Measurements from ENCODE around the gene DLGAP4.
"Not testable (repeated sequence)": the region's sequence is repeated elsewhere in the genome, so short reads cannot be mapped to it uniquely, and the experiment has no call there.

Gene DLGAP4

GRCh38 chr20:36506253-36506652 lies 200.1 kb downstream of the DLGAP4 start:
- DNase-seq, result peak in 1 of 2 experiments; percentile 33

DNA sequence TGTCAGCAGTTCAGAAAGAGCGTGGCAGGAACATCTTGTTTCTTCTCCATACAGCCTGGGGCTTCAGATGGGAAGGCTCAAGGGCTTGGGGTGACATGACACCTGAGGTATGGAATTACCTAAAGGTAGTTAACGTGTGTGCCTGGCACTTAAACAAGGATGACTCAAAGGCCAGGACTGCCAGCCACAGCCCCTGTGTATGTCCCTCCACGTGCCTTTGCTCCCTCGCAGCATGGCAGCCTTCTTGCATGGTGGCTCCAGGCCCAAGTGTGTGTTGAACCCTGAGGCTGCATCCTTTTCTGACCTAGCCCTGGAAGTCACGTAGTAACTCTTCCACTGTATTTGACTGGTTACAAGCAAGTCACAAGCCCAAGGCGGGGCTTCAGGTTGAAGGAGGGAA lies 201.6 kb downstream of the DLGAP4 start:
- no peak for DNase-seq

DNA sequence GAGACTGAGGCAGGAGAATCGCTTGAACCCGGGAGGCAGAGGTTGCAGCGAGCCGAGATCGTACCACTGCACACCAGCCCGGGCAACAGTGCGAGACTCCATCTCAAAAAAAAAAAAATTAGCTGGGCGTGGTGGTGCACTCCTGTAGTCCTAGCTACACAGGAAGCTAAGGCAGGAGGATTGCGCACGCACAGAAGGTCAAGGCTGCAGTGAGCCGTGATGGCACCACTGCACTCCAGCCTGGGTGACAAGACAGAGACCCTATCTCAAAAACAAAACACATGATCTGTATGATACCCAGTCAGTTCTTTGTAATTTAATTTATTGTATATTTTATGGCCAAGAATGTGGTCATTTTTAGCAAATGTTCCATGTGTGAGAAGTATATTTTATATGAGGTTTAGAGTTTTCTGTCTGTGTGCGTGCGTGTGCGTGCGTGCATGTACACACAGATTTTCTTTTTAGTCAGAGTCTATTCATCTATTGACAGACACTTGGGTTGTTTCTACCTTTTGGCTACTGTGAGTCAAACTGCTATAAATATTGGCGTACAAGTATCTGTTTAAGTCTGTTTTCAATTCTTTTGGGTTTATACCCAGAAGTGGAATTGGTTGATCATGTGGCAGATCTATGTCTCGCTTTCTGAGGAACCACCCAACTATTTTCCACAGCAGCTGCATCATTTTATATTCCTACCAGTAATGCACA lies 213.0 kb downstream of the DLGAP4 start:
- no peak for DNase-seq

DNA sequence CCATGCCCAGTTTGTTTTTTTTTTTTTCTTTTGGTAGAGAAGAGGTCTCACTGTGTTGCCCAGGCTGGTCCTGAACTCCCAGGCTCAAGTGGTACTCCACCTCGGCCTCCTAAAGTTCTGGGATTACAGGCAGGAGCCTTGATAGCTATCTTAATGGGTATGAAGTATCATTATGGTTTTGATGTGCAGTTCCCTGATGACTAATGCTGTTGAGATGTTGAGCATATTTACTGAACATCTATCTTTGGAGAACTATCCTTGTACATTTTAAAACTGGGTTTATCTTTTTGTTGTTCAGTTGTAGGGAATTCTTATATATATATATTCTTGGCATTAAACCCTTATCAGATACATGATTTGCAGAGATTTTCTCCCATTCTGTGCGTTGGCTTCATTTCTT lies 213.8 kb downstream of the DLGAP4 start:
- DNase-seq, result no peak

GRCh38 chr20:36521526-36521925 lies 215.4 kb downstream of the DLGAP4 start:
- DNase-seq, result no peak

DNA sequence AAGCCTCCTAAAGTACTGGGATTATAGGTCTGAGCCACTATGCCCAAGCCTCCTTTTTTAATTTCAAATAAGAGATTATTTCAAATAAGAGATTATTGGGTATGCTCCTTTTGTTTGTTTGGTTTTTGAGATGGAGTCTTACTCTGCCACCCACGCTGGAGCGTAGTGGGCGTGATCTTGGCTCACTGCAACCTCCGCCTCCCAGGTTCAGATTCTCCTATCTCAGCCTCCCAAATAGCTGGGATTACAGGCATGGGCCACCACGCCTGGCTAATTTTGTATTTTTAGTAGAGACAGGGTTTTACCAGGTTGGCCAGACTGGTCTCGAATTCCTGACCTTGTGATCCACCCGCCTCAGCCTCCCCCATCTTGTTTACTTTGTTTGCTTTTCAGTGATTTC lies 216.3 kb downstream of the DLGAP4 start:
- DNase-seq, result not testable (repeated sequence)

DNA sequence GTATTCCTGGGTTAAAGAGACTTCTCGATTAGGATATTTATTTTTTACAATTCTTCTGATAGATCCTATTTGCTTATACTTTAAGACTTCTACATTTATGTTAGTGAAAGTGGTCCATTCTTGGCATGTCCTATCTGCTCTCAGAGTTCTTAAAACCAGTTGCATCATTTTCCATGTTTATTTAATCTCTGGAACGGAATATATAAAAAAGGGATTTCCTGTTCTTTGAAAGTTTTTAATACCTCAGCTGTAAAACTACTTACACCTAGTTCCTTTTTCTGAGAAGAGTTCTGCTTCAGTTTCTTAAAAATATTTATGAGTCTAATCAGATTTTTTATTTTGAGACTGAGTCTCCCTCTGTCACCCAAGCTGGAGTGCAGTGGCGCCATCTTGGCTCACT lies 217.2 kb downstream of the DLGAP4 start:
- DNase-seq, result no peak

DNA sequence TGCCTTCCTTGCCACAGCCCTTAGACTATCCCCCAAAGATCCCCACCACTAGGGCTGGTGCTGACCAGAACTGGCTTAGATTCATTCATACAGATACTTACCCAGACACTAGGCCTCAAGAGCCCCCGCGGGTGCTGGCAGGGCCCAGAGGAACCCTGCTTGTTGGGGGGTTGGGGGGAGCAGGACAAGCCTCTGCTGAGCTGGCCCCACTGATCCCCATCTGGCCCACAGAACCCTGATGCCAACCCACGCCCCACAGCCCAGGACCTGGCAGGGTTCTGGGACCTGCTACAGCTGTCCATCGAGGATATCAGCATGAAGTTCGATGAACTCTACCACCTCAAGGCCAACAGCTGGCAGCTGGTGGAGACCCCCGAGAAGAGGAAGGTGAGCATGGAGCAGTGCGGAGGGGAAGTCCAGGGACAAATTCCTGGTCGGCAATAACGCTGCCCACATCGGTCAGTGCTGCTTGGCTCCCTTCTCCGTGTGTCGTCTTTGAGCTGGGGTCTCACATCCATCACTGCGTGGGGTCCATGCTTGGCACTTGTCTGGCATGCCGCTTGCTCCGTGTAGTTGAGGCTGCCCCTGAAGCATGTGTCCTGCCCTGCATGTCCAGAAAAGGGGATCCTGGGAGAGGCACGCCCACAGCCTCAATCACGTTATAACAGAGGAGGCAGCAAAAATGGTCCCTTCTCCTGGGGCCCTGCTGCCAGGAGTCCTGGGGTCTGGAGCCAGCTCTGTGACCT lies 219.7 kb downstream of the DLGAP4 start:
- DNase-seq, result no peak

GRCh38 chr20:36526521-36527011 lies 220.4 kb downstream of the DLGAP4 start:
- DNase-seq, result no peak

DNA sequence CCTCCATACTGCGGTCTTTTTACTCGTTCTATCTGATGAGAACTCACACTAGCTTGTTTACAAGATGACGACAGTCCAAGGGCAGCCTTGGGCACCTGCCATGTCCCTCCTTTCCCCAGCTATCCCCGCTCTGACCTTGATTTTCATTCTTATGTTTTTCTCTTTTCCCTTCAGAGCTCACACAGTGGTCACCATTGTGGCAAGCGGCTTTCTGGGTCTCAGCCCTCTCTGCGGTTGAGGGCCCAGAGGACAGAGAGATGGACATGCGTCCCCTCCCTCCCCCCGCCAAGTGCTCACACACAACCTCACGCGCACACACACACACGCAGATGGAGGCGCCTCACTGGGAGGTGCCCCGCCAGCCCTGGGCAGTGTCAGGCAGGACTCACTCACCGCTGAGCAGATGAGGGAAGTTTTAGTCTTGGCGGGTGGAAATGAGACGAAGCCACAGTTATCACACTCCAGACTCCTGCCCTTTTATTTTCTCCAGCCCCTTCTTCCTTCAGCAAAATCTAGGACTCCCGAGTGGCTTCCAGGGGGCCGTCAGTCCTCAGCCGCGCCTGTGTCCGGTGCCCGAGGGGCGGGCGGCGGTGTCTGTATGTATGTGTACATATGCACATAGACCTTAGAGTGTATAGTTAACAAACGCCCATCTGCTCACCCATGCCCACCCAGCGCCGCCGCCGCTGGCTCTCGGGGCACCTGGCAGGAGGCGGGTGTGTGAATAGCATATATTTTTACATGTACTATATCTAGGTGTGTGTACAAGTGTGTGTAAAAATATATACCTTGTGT lies 221.4 kb downstream of the DLGAP4 start:
- peak in 1 of 2 experiments; percentile 15 for DNase-seq

DNA sequence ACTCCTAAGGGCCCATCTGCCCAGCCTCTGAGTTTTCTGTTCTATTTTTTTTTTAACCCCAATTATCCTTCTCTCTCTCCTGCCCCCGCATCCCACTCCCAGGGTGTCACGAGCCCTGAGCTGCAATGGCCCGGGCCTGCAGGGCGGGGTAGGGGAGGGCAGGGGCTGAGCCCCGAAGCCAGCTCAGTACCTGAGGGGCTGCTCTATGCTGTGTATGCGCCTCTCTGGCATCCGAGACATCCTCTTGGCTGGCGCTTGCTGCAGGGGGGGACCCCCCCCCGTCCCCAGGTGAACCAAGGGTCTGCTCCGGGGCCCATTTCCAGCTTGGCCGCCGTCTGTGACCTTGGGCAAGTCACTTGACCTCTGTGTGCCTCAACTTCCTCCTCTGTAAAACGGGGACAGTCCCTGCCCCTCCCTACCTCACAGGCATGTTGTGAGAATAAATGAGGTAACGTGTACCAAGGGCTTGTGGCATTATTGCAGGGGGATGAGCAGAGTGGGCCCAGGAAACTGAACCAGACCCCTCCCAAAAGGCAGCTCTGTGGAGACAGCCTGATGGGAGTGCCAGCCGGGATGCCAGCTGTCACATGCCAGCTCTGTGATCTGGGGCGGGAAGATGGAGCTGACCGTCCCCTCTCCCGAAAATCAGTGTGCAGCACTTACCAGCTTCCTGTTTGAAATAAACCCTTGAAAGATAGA lies 222.2 kb downstream of the DLGAP4 start:
- DNase-seq, result no peak

- DNase-seq, result no peak
Observed at GRCh38 chr20:36528875-36529417, 222.8 kb downstream of the DLGAP4 start.

- DNase-seq, result peak in 1 of 2 experiments; percentile 73
Observed at GRCh38 chr20:36532388-36532787, 226.2 kb downstream of the DLGAP4 start.

- no peak for DNase-seq
Observed at GRCh38 chr20:36532822-36533221, 226.7 kb downstream of the DLGAP4 start.

DNA sequence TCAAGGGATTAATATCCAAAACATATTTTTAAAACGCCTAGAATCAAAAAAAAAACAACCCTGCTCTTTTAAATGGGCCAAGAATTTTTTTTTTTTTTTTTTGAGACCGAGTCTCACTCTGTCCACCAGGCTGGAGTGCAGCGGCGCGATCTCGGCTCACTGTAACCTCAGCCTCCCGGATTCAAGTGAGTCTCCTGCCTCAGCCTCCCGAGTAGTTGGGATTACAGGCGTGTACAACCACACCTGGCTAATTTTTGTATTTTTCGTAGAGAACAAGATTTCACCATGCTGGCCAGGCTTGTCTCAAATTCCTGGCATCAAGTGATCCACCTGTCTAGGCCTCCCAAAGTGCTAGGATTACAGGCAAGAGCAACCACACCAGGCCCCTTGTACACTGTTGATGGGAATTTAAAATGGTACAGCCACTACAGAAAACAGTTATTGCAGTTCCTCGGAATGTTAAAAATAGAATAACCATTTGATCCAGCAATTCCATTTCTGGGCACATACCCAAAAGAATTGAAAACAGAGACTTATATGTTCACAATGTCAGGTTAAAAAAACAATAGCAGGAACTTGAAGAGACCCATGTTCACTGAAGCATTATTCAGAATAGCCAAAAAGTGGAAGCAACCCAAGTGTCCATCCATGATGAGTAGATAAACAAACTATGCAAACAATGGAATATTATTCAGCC lies 232.0 kb downstream of the DLGAP4 start:
- DNase-seq, result no peak

DNA sequence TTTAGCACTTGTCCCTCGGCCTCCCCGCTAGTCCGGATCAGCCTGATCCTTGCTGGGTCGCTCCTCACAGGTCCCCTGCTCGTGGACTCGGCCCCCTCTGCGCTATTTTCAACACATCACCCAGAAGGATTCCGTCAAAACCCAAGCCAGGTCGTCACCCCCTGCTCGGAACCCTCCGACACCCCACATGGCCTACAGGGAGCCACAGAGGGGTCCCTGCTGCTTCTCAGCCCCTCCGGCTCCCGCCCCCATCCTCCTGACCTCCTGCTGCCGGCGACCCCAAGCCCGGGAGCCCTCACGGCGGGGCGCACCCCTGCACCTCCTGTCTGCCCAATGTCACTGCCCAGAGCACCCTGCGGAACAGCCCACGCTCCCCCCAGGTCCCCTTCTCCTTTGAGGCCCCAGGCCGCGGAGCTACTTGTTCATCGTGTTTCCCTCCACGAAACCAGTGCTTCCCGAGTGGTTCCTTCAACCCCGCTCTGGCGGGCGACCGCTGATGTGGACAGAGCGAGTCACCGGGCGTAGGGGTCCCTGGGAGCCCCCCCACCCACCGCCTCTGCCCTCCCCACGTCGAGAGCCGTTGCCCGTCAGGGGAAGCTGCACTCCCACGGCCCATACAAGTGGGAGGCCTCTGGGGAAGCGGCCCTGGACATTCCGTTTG lies 234.5 kb downstream of the DLGAP4 start:
- no peak for DNase-seq

GRCh38 chr20:36541227-36541767 lies 235.2 kb downstream of the DLGAP4 start, which contains the start of gene MYL9:
MYL9 (plus strand) TSS chr20:36541519; CDS start chr20:36544885, 3,366 bp downstream.
- DNase-seq, result no peak

GRCh38 chr20:36541768-36542488 lies 235.8 kb downstream of the DLGAP4 start:
- peak in 1 of 2 experiments; percentile 21 for DNase-seq

DNA sequence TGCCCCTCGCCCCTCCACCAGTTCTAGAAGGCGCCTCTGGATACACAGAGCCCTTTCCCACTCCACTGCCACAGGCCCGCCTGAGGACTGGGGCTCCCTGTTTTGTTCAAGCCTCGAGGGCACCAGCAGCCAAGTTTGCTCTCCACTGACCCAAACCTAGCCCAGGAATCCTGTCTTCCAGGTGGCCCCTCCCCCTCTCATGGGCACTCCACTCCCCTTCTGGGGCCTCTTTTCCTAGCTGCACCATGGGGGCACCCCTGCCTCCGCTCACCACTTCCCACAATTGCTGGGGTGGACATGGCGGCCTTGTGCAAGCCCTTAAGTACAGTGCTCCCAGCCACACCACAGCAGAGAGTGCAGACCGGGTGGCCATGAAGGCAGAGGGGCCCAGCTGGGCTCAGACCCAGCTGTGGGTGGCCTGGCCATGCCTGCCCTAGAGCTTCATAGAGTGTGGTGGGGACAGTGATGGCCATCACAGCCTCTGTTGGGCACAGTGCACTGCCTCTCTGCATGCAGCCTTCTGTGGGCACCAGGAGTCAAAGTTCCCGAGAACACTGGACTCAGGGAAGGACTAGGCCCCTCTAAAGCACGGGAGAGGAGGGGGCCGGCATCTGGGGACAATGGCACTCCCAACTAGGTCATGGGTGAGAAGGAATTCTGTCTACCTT lies 236.5 kb downstream of the DLGAP4 start:
- DNase-seq, result no peak
